ENCODE measurements around the gene FOXD4L6. TPM values are rescaled to one million over a fixed set of nuclear protein-coding genes. Genes with fewer than 3 reads are reported as not detected.
"Not testable (repeated sequence)": the region's sequence is repeated elsewhere in the genome, so short reads cannot be mapped to it uniquely, and the experiment has no call there.

The FOXD4L6 gene
- total RNA-seq (2014; rRNA removed) (not detected in 2 replicates), Bru-seq, nascent RNA (percentile 17 among the genes with signal in this experiment), BruChase-seq, experiment 1, labeled RNA remaining after a 6-hour chase (percentile 29 among the genes with signal in this experiment), BruChase-seq, experiment 2, labeled RNA remaining after a 2-hour chase (percentile 43 among the genes with signal in this experiment)
- long read RNA-seq, result 0 reads

DNA sequence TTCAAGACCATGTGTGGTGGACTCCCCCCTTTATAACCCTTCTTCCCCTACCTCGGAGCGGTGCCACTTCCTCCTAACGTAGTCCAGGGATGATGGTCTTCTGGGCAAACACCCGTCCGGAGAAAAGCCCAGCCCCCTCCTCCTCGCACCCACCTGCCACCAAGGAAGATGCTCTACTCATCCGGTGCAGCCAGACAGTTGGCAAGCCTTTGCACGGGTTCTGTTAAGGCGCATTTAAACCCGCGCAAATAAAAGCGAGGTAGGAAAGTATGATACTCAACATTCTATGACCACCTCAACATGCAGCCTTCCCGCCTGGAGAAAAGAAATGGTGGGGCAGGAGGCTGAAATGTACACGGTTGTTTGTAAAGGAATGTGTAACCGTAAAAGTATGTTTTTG is at the start of gene FOXD4L6:
Gene FOXD4L6 (minus strand): TSS at position 101 of the 400 bp plus-strand sequence. CDS start 298 bp downstream, outside the sequence.
- POLR2A ChIA-PET (ENCODE audit: unreplicated experiment), result not testable (repeated sequence)

DNA sequence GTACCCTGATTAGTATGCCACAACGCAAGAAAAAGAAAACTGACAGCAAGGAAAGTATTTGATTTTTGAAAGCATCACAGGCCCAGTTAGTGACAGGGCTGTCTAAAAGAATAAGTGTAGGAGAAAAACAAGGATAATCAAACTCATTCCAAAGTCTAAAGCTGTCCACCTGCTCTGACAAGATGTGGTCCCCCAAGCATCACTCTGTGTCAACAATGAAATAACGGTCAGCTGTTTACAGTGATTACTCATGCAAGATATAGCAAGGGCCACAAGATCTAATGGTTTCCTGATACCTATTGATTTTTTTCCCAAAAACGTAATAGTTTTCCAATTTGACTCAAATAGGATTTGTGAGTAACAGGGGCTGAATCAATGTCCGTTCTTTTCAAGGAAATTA is 46.5 kb upstream of the FOXD4L6 start:
- H3F3A ChIP-seq (ENCODE audit: low read length, unreplicated experiment); H3K9ac ChIP-seq (ENCODE audit: low read length); POLR2A ChIA-PET (ENCODE audit: unreplicated experiment); H3K79me2 ChIP-seq (ENCODE audit: low read length); H3K4me1 ChIP-seq (ENCODE audit: insufficient read depth, low read length); H3K9me2 ChIP-seq (replicated peaks; ENCODE audit: low read length); H3K4me2 ChIP-seq (ENCODE audit: low read length); CTCF ChIA-PET; H3K27ac ChIP-seq (ENCODE audit: low read length); H3K27me3 ChIP-seq (ENCODE audit: low read length); H3K36me3 ChIP-seq (ENCODE audit: low read depth, low read length); H3K9me3 ChIP-seq (ENCODE audit: low read length); intact Hi-C loops (cut with micrococcal nuclease); H2AFZ ChIP-seq (ENCODE audit: low read length); H4K20me1 ChIP-seq (ENCODE audit: low read length); BruUV-seq (replicated peaks); ATAC-seq; H3K4me3 ChIP-seq (ENCODE audit: low read length): not testable (repeated sequence)
- peak; percentile 12 for DNase-seq

More for the DNA sequence above, at the start of gene FOXD4L6:
- H3F3A ChIP-seq (ENCODE audit: low read length, unreplicated experiment); H3K79me2 ChIP-seq (ENCODE audit: low read length); H3K4me3 ChIP-seq (ENCODE audit: low read length); H2AFZ ChIP-seq (ENCODE audit: low read length); DNase-seq; BruUV-seq (replicated peaks); ATAC-seq; H4K20me1 ChIP-seq (ENCODE audit: low read length); CTCF ChIA-PET; H3K4me1 ChIP-seq (ENCODE audit: insufficient read depth, low read length); H3K4me2 ChIP-seq (ENCODE audit: low read length); H3K27ac ChIP-seq (ENCODE audit: low read length); H3K9me2 ChIP-seq (replicated peaks; ENCODE audit: low read length); intact Hi-C loops (cut with micrococcal nuclease); H3K9ac ChIP-seq (ENCODE audit: low read length); H3K36me3 ChIP-seq (ENCODE audit: low read depth, low read length); H3K9me3 ChIP-seq (ENCODE audit: low read length); H3K27me3 ChIP-seq (ENCODE audit: low read length): not testable (repeated sequence)

DNA sequence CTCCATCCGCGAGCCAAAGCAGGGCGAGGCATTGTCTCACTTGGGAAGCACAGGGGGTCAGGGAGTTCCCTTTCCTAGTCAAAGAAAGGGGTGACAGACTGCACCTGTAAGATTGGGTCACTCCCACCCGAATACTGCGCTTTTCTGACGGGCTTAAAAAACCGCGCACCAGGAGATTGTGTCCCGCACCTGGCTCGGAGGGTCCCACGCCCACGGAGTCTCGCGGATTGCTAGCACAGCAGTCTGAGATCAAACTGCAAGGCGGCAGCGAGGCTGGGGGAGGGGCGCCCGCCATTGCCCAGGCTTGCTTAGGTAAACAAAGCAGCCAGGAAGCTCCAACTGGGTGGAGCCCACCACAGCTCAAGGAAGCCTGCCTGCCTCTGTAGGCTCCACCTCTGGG is 21.6 kb upstream of the FOXD4L6 start:
- H3K4me2 ChIP-seq (ENCODE audit: low read length); H3K27ac ChIP-seq (ENCODE audit: low read length); H3K27me3 ChIP-seq (ENCODE audit: low read length); DNase-seq; H2AFZ ChIP-seq (ENCODE audit: low read length); POLR2A ChIA-PET (ENCODE audit: unreplicated experiment); H3F3A ChIP-seq (ENCODE audit: low read length, unreplicated experiment); ATAC-seq; H3K9me3 ChIP-seq (ENCODE audit: low read length); H3K9ac ChIP-seq (ENCODE audit: low read length); H3K4me1 ChIP-seq (ENCODE audit: insufficient read depth, low read length); CTCF ChIA-PET; H3K36me3 ChIP-seq (ENCODE audit: low read depth, low read length); H4K20me1 ChIP-seq (ENCODE audit: low read length); BruUV-seq (replicated peaks); H3K79me2 ChIP-seq (ENCODE audit: low read length); H3K9me2 ChIP-seq (replicated peaks; ENCODE audit: low read length); intact Hi-C loops (cut with micrococcal nuclease); H3K4me3 ChIP-seq (ENCODE audit: low read length): not testable (repeated sequence)

DNA sequence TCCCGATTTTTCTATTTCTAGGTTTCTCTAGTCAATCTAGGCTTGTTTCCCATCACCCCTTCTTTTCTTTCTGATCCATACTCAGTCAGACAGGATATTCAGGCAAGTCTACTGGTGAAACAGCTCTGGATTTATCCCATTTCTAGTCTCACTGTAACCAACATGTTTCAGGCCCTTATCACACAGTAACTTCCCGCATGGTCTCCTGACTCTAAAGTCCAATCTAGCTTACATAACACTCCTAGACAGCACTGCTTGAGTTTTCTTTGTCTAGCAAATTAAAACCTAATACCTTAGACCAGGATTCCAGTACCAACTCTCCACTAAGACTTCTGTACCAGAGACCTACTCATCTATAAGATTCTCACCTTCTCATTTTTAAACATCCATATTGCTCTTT is 13.4 kb upstream of the FOXD4L6 start:
- H3F3A ChIP-seq (ENCODE audit: low read length, unreplicated experiment); POLR2A ChIA-PET (ENCODE audit: unreplicated experiment); CTCF ChIA-PET; H4K20me1 ChIP-seq (ENCODE audit: low read length); H3K4me3 ChIP-seq (ENCODE audit: low read length); DNase-seq; ATAC-seq; intact Hi-C loops (cut with micrococcal nuclease); H3K4me1 ChIP-seq (ENCODE audit: insufficient read depth, low read length); H2AFZ ChIP-seq (ENCODE audit: low read length); H3K36me3 ChIP-seq (ENCODE audit: low read depth, low read length); H3K27ac ChIP-seq (ENCODE audit: low read length); H3K9me2 ChIP-seq (replicated peaks; ENCODE audit: low read length); H3K9me3 ChIP-seq (ENCODE audit: low read length); H3K9ac ChIP-seq (ENCODE audit: low read length); H3K27me3 ChIP-seq (ENCODE audit: low read length); H3K4me2 ChIP-seq (ENCODE audit: low read length); BruUV-seq (replicated peaks); H3K79me2 ChIP-seq (ENCODE audit: low read length): not testable (repeated sequence)

DNA sequence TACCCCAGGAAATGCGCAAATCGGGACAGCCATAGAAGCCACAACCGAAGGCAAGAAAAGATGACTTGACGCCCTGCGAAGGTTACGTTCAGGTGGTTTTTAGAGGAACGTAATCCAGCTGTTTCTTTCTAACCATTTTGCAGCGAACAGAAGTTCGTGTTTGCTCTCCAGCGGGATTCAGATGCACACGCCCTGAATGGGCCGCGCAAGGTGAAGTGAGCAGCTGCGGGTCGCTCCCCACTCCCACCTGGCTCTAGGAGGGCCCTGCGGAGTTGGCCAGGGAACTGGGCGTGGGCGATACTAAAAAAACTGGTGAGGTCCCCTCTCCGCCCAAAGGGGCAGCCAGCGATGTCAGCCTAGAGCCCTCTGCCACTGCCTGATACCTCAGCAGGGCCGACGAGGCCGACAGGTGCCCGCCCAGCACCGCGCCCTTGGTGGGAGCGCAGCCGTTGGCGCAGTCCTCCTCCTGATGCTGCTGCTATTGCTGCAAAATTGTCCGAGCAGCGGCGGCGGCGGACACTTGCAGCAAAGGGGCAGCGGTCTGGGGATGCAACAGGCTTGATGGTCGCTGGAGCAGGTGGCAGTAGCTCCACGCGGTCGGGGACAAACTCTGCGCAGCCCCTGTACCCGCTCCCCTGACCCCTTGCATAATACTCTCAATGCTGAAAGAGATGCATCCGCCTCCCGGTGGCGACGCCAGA is 1.6 kb downstream of the FOXD4L6 start:
- CTCF ChIA-PET; H3K79me2 ChIP-seq (ENCODE audit: low read length); POLR2A ChIA-PET (ENCODE audit: unreplicated experiment): not testable (repeated sequence)

DNA sequence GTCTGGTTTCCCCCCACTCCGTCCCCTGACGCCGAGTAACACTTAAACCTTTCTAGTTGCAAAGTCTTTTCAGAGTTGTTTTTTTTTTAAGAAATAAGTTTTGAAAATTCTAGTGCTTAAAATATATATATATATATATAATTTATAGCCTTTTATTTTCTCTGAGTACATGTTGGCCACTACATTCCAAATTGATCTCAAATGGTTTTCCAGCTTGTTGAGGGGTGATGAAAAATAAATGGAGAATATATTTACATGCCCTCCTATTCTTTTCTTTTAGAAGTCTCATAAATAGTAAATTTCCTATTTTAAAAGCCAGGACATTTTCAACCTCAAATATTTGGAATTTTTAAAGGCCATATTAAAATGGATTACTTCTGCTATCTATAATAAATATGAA is 2.5 kb downstream of the FOXD4L6 start:
- H3K4me2 ChIP-seq (ENCODE audit: low read length); DNase-seq; H3K9ac ChIP-seq (ENCODE audit: low read length); H3K4me3 ChIP-seq (ENCODE audit: low read length); H3F3A ChIP-seq (ENCODE audit: low read length, unreplicated experiment); H3K27ac ChIP-seq (ENCODE audit: low read length); H3K9me2 ChIP-seq (replicated peaks; ENCODE audit: low read length); H4K20me1 ChIP-seq (ENCODE audit: low read length); CTCF ChIA-PET; BruUV-seq (replicated peaks); H3K27me3 ChIP-seq (ENCODE audit: low read length); POLR2A ChIA-PET (ENCODE audit: unreplicated experiment); intact Hi-C loops (cut with micrococcal nuclease); H3K36me3 ChIP-seq (ENCODE audit: low read depth, low read length); H3K4me1 ChIP-seq (ENCODE audit: insufficient read depth, low read length); H3K9me3 ChIP-seq (ENCODE audit: low read length); ATAC-seq; H3K79me2 ChIP-seq (ENCODE audit: low read length); H2AFZ ChIP-seq (ENCODE audit: low read length): not testable (repeated sequence)

More for the DNA sequence above, 1.6 kb downstream of the FOXD4L6 start:
- H3K4me3 ChIP-seq (ENCODE audit: low read length); DNase-seq; intact Hi-C loops (cut with micrococcal nuclease); H3K9me3 ChIP-seq (ENCODE audit: low read length); ATAC-seq; H3K27me3 ChIP-seq (ENCODE audit: low read length); H3K9me2 ChIP-seq (replicated peaks; ENCODE audit: low read length); H3F3A ChIP-seq (ENCODE audit: low read length, unreplicated experiment); H4K20me1 ChIP-seq (ENCODE audit: low read length); H3K36me3 ChIP-seq (ENCODE audit: low read depth, low read length); H2AFZ ChIP-seq (ENCODE audit: low read length); H3K4me1 ChIP-seq (ENCODE audit: insufficient read depth, low read length); H3K27ac ChIP-seq (ENCODE audit: low read length); BruUV-seq (replicated peaks); H3K9ac ChIP-seq (ENCODE audit: low read length); H3K4me2 ChIP-seq (ENCODE audit: low read length): not testable (repeated sequence)
